Activated CD4-positive, CD25-positive, alpha-beta regulatory T cell treated with anti-CD3 and anti-CD28 coated beads, Interleukin-2, amount 50 U/mL, for 72 hours (primary cell): ENCODE results near the gene TMEM132D.
"Not testable (repeated sequence)": the region's sequence is repeated elsewhere in the genome, so short reads cannot be mapped to it uniquely, and the experiment has no call there.

ENCODE experiments used
- DNase-seq: peaks from one replicate; pipeline ENCODE4 v3.0.0; 2021

The TMEM132D gene

GRCh38 chr12:129080391-129080790 lies 823.4 kb downstream of the TMEM132D start:
- DNase-seq = no peak

- no peak for DNase-seq
Measured at GRCh38 chr12:129079719-129080118, 824.1 kb downstream of the TMEM132D start.

GRCh38 chr12:129076441-129077320 lies 827.1 kb downstream of the TMEM132D start:
- DNase-seq = no peak

- DNase-seq = no peak
Measured at GRCh38 chr12:129075460-129076208, 828.2 kb downstream of the TMEM132D start.

GRCh38 chr12:129074379-129074778 lies 829.4 kb downstream of the TMEM132D start:
- DNase-seq = no peak

- no peak for DNase-seq
Measured at GRCh38 chr12:129073157-129073915, 830.5 kb downstream of the TMEM132D start.

GRCh38 chr12:129071362-129071761 lies 832.5 kb downstream of the TMEM132D start:
- DNase-seq = no peak

- no peak for DNase-seq
Measured at GRCh38 chr12:129069886-129070285, 833.9 kb downstream of the TMEM132D start.

GRCh38 chr12:129068684-129069083 lies 835.1 kb downstream of the TMEM132D start:
- no peak for DNase-seq

GRCh38 chr12:129067491-129067890 lies 836.3 kb downstream of the TMEM132D start:
- DNase-seq = no peak

GRCh38 chr12:129064209-129064855 lies 839.5 kb downstream of the TMEM132D start:
- DNase-seq = no peak

GRCh38 chr12:129063600-129063999 lies 840.2 kb downstream of the TMEM132D start:
- no peak for DNase-seq

- DNase-seq = no peak
Measured at GRCh38 chr12:129053232-129053631, 850.6 kb downstream of the TMEM132D start.

GRCh38 chr12:129052373-129052772 lies 851.5 kb downstream of the TMEM132D start:
- DNase-seq = no peak

GRCh38 chr12:129049917-129050316 lies 853.9 kb downstream of the TMEM132D start:
- no peak for DNase-seq

- not testable (repeated sequence) for DNase-seq
Measured at GRCh38 chr12:129043334-129043733, 860.5 kb downstream of the TMEM132D start.

- DNase-seq = no peak
Measured at GRCh38 chr12:129036135-129036534, 867.7 kb downstream of the TMEM132D start.

GRCh38 chr12:129034558-129035289 lies 869.1 kb downstream of the TMEM132D start:
- no peak for DNase-seq

- no peak for DNase-seq
Measured at GRCh38 chr12:129028844-129029243, 875.0 kb downstream of the TMEM132D start.

GRCh38 chr12:129025055-129025454 lies 878.8 kb downstream of the TMEM132D start:
- DNase-seq = no peak
